Stimulated activated CD8-positive, alpha-beta memory T cell treated with anti-CD3 and anti-CD28 coated beads, Interleukin-15, amount 100 ng/mL, for 4 hours (primary cell): ENCODE data around the gene CNGA3.
"Not testable (repeated sequence)": the region's sequence is repeated elsewhere in the genome, so short reads cannot be mapped to it uniquely, and the experiment has no call there.

Experiments used
- DNase-seq, 2 donors: peaks; one replicate each; pipeline ENCODE4 v3.0.0-alpha.2; 2020; ENCODE audit warnings: low read depth in 2 of 2

The CNGA3 gene

GRCh38 chr2:98403878-98404277, 57.6 kb downstream of the CNGA3 start:
- no peak for DNase-seq

- DNase-seq = no peak
Measured at GRCh38 chr2:98404556-98405250, 58.4 kb downstream of the CNGA3 start.

- no peak for DNase-seq
Measured at GRCh38 chr2:98405301-98405700, 59.0 kb downstream of the CNGA3 start.

GRCh38 chr2:98408155-98408554, 61.9 kb downstream of the CNGA3 start:
- no peak for DNase-seq

- DNase-seq = peak; percentile 10 to 15
Measured at GRCh38 chr2:98412751-98413458, 66.6 kb downstream of the CNGA3 start.

DNA sequence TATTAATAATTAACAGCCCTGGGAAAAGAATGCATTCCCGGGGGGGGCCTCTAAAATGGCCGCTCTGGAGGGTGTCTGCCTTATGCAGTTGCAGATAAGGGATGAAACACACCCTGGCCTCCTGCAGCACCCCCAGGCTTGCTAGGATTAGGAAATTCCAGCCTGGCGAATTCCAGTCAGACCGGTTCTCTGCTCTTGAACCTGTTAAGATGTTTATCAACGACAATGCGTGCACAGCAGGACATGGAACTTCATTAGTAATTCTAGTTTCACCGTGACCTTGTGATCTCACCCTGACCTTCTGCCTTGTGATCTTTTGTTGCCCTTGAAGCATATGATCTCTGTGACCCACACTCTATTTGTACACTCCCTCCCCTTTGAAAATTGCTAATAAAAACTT, 68.0 kb downstream of the CNGA3 start:
- not testable (repeated sequence) for DNase-seq

DNA sequence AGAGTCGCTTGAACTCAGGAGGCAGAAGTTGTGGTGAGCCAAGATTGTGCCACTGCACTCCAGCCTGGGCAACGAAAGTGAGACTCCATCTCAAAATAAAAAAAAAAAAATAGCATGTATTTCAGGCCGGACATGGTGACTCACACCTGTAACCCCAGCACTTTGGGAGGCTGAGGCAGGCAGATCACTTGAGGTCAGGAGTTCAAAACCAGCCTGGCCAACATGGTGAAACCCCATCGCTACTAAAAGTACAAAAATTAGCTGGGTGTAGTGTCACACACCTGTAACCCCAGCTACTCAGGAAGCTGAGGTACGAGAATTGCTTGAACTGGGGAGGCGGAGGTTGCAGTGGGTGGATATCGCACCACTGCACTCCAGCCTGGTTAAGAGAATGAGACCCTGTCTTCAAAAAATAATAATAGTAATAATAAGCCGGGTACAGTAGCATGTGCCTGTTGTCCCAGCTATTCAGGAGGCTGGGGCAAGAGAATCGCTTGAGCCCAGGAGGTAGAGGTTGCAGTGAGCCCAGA, 69.5 kb downstream of the CNGA3 start:
- not testable (repeated sequence) for DNase-seq

DNA sequence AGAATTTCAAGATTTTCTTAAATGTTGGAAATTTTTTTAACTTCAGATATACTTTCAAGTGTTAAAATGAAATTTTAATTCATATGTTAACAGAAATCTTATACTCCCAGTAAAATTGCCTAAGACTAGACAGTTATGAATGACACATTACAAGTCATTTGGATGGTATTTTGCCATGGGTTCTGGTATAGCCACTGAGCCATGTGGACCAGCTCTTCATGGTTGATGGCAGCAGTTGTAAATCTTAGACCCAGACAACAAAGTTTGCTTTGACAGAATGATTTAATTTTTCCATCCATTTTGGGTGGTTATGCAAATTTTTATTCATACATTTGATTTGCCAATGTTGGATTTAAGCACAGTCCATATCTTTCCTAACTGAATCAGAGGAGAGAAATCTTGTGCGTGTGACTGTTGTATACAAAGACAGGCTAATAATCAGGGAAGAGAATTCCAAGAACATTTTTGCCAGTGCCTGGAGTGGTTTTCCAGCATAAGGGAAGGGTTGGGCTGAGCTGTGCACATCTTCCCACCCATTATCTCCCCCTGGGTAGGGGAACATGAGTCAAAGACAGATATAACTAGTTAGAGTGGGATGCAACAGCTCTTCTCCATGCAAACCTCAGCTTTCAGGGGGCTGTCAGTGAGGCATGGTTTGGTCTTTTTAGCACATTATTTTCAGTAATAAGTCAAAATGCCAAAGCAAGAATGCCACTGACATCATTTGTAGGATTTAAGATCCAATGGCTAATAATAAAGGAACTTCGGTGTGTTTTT, 70.3 kb downstream of the CNGA3 start:
- no peak for DNase-seq

DNA sequence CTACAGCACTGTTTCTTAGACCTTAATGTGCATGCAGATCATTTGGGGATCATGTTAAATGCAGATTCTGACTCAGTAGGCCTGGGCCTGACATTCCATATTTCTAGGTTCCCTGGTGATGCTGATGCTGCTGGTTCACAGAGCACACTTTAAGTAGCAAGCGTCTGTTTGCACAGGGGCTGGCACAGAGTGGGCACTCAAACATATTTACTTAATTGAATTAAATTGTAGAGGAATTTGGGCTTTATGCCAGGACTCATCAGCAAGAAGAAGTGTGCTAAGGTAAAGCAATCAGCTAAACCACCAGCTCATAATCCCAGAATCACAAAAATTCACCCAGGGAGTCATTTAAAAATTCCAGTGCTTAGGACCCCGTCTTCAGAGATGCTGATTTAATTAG, 73.3 kb downstream of the CNGA3 start:
- no peak for DNase-seq

DNA sequence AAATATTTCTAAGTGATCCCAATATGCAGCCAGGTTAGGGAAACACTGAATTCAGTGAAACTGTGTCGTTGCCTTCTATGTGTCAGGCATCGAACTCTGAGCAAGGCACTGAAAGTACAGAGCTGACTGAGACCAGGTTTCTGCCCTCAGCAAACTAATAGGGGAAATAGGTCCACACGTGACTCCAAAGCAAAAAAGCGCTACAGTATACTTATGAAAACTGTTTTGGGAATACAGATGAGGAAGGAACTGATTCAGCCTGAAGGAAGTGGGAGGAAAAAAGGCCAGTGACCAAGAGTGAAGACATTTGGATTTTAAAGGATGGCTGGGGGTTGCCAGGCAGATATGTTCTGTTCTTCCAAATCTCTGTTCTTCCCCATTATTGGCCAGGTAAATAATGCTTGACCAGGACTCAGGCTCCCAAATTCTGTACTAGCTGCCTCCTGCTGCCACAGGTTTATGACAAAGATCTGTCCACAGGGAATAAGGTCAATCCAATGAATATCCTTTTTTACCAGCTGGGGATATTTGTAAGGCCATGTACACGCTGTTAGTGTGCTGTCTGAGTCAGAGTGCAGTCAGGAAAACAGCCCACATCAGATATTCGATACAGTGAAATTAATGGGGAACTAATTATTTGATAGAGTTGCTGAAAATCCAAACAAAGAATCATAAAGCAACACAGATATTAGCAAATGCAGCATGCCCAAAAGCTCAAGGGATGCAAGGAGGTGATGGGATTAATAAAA, 73.9 kb downstream of the CNGA3 start:
- DNase-seq = no peak

GRCh38 chr2:98422449-98422848, 76.2 kb downstream of the CNGA3 start:
- DNase-seq = no peak

GRCh38 chr2:98426771-98427170, 80.5 kb downstream of the CNGA3 start:
- DNase-seq = no peak

DNA sequence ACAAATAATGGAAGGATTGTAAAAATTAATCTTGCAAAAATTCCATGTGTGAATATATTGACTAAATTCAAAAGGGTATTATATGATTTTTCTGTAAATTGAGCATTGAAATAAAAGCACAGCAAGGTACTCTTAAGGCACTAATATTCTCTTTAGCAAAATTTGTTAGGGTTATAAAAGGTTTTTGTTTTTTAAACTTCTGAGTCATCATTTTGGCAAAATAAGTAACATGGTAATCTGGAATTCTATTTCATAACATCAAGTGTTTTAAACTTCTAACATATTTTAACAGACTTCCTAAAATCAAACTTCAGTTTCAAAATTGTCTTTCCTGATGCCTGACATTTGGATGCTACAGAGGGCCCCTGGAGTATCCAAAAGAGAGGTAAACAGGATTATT, 85.9 kb downstream of the CNGA3 start:
- DNase-seq = no peak

- no peak for DNase-seq
Measured at GRCh38 chr2:98433363-98433964, 87.2 kb downstream of the CNGA3 start.

- DNase-seq = no peak
Measured at GRCh38 chr2:98434492-98434891, 88.2 kb downstream of the CNGA3 start.

DNA sequence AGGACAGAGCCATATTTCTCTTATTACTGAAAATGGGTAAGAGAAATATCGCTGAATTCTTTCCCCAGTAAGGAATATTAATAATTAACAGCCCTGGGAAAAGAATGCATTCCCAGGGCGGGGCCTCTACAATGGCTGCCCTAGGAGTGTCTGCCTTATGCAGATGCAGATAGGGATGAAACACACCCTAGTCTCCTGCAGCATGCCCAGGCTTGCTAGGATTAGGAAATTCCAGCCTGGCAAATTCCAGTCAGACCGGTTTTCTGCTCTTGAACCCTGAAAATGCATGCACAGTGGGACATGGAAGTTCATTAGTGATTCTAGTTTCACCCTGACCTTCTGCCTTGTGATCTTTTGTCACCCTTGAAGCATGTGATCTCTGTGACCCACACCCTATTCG, 89.4 kb downstream of the CNGA3 start:
- not testable (repeated sequence) for DNase-seq

GRCh38 chr2:98436734-98437133, 90.5 kb downstream of the CNGA3 start:
- no peak for DNase-seq

DNA sequence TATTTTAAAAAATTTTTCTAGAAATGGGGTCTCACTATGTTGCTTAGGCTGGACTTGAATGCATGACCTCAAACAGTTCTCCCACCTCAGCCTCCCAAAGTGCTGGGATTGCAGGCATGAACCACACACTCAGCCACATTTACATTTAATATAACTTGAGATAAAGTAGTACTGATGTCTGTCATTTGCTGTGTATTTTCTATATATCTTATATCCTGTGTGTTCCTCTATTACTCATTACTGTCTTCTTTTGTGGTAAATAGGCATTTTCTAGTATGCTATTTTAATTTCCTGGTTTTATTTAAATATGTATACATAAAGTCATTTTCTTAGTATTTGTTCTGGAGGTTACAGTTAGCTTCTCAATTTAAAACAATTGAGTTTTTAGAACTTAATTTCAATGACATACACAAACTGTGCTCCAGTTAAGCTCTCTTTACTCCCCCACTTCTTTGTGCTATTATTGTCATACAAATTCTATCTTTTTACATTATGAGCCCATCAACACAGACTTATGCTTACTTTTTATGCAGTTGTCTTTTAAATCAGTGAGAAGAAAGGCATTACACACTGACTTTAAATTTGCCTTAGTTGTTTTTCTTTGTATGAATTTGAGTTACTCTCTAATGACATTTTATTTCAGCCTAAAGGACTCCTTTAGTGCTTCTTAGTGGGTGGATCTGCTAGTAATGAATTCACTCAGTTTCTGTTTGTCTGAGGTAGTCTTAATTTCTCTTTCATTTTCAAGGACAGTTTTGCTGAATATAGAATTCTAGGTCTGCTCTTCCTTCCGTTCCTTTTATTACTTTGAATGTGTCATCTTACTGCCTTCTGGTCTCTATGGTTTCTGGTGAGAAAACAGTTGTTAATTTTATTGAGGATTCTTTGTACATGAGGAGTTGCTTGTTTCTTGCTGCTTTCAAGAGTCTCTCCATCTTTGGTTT, 92.2 kb downstream of the CNGA3 start:
- DNase-seq = no peak

GRCh38 chr2:98441706-98442450, 95.6 kb downstream of the CNGA3 start:
- no peak for DNase-seq
